ENCODE measurements around the gene GKN2. TPM values are rescaled to one million over a fixed set of nuclear protein-coding genes. Genes with fewer than 3 reads are reported as not detected.

The GKN2 gene
- total and polyA plus RNA-seq, 2 of the 13 experiments (the other 11 are each of a cell fraction or from before 2014, with no cell fraction given): not detected

GRCh38 chr2:68938938-68939337 is 13.8 kb downstream of the GKN2 start:
- intact Hi-C loops (cut with micrococcal nuclease; ENCODE audit: unreplicated experiment) (no loop called here), in situ Hi-C loops (cut with HindIII; ENCODE audit: extremely low pct_ligation_motif_present, low pct_unique_long_range_greater_than_20kb) (no loop called here)
- Histone ChIP-seq H3K4me3 (replicated peaks in 1 of 3; ENCODE audit: insufficient read depth in 1 of 3, low read depth in 2 of 3, low read length in 3 of 3) (no peak overlapping the region), H3K27me3 (ENCODE audit: control insufficient read depth in 1 of 2, insufficient read depth in 2 of 2, low read length in 2 of 2) (peaks cover 0 to 24% of the 10 kb centered on the region in 2 experiments; a peak in 2 of 5 replicates), H3K79me2 (ENCODE audit: insufficient read depth, low read length) (no peaks in the 10 kb centered on the region), H3K9ac (ENCODE audit: insufficient read depth, low read depth, low read length) (no peak overlapping the region), H4K20me1 (ENCODE audit: insufficient read depth, low read length) (no peaks in the 10 kb centered on the region), H3K4me2 (ENCODE audit: low read depth, low read length) (no peak overlapping the region), H3K36me3 (replicated peaks in 1 of 2; ENCODE audit: control insufficient read depth in 1 of 2, insufficient read depth in 2 of 2, low read length in 2 of 2) (no peaks in the 10 kb centered on the region), H3K9me3 (ENCODE audit: low read length) (0 out of 2 replicates have a peak, but pooled peaks cover 4% of the 10 kb centered on the region), H3K27ac (ENCODE audit: extremely low read length, insufficient read depth, low read length) (no peak overlapping the region), H3K4me1 (ENCODE audit: insufficient read depth, low read length) (peaks cover 8% of the 10 kb centered on the region), H2AFZ (ENCODE audit: low read length) (no peak overlapping the region)
- no peak for DNase-seq (ENCODE audit: low spot score)
- BruUV-seq (replicated peaks): no TSS peak
- TF ChIP-seq NFE2L1 (CRISPR knock-in tag; IDR thresholded peaks at IDR 0.05; ENCODE audit: borderline replicate concordance): no peak
- no peak for TF ChIP-seq ZBTB26 (CRISPR knock-in tag; IDR thresholded peaks at IDR 0.05; ENCODE audit: borderline replicate concordance)
- TF ChIP-seq, protein P1, sequence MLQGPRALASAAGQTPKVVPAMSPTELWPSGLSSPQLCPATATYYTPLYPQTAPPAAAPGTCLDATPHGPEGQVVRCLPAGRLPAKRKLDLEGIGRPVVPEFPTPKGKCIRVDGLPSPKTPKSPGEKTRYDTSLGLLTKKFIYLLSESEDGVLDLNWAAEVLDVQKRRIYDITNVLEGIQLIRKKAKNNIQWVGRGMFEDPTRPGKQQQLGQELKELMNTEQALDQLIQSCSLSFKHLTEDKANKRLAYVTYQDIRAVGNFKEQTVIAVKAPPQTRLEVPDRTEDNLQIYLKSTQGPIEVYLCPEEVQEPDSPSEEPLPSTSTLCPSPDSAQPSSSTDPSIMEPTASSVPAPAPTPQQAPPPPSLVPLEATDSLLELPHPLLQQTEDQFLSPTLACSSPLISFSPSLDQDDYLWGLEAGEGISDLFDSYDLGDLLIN (CRISPR knock-in tag; IDR thresholded peaks at IDR 0.05; ENCODE audit: borderline replicate concordance): no peak
- no peak for TF ChIP-seq POLR2A (IDR thresholded peaks at IDR 0.05; ENCODE audit: insufficient read depth in 1 of 2, low read depth in 2 of 2, low read length in 2 of 2)
- TF ChIP-seq SYNCRIP (IDR thresholded peaks at IDR 0.05; ENCODE audit: insufficient read depth, low read depth, low read length): no peak
- no peak for TF ChIP-seq RNF2 (conservative IDR thresholded peaks at IDR 0.05; ENCODE audit: low read depth)
- TF ChIP-seq RBM22 (optimal IDR thresholded peaks at IDR 0.05; ENCODE audit: low read length): no peak
- TF ChIP-seq CENPT (CRISPR knock-in tag; IDR thresholded peaks at IDR 0.05; ENCODE audit: low read depth): no peak
- TF ChIP-seq ZMAT3 (CRISPR knock-in tag; conservative IDR thresholded peaks at IDR 0.05): no peak
- FAIRE-seq: no peak
- 27% methylated on average over 3 of the region's 3 CpGs for WGBS (ENCODE audit: low lambda C conversion rate)
- ChIA-PET CTCF (ENCODE audit: low intra/inter-chr PET ratio, low total read pairs) (no interaction called here), POLR2A (no interaction called here)
- ATAC-seq: no peak
